Renal cortex interstitium (tissue), 11 donors: ENCODE data around the gene HTRA3. TPM values are rescaled to one million over a fixed set of nuclear protein-coding genes. Genes with fewer than 3 reads are reported as not detected.

Experiments
- DNase-seq, 11 donors: peaks; one replicate each; pipeline ENCODE4 v3.0.0-alpha.2; 2013; ENCODE audit warnings: low read depth in 9 of 11, low spot score in 4 of 11; ENCODE audit errors: extremely low read depth in 1 of 11
- polyA plus RNA-seq, 3 donors: library from polyadenylated mRNA; unstranded; fragments of 120-200 nt; gene quantifications; one replicate each; pipeline ENCODE4 v1.2.1, GENCODE V29; 2013; ENCODE audit not compliant: insufficient read length in 3 of 3

The HTRA3 gene
- polyA plus RNA-seq, 3 donors, result 7.0 to 13.1 (median 9.3) TPM

- DNase-seq, result no peak
Observed at GRCh38 chr4:8230891-8231290, 38.7 kb upstream of the HTRA3 start.

GRCh38 chr4:8231551-8232049 lies 38.0 kb upstream of the HTRA3 start:
- no peak for DNase-seq

GRCh38 chr4:8232748-8233147 lies 36.8 kb upstream of the HTRA3 start:
- no peak for DNase-seq

- DNase-seq, result no peak
Observed at GRCh38 chr4:8233672-8234484, 35.7 kb upstream of the HTRA3 start.

GRCh38 chr4:8234715-8235114 lies 34.8 kb upstream of the HTRA3 start:
- DNase-seq, result no peak

- DNase-seq, result no peak
Observed at GRCh38 chr4:8235224-8235623, 34.3 kb upstream of the HTRA3 start.

- no peak for DNase-seq
Observed at GRCh38 chr4:8235686-8236085, 33.9 kb upstream of the HTRA3 start.

- no peak for DNase-seq
Observed at GRCh38 chr4:8236106-8236919, 33.2 kb upstream of the HTRA3 start.

GRCh38 chr4:8236920-8237195 lies 32.7 kb upstream of the HTRA3 start:
- DNase-seq, result no peak

GRCh38 chr4:8237256-8237989 lies 32.1 kb upstream of the HTRA3 start:
- DNase-seq, result no peak

- no peak for DNase-seq
Observed at GRCh38 chr4:8238036-8238511, 31.5 kb upstream of the HTRA3 start.

GRCh38 chr4:8238515-8239053 lies 31.0 kb upstream of the HTRA3 start:
- DNase-seq, result no peak

GRCh38 chr4:8239226-8239625 lies 30.3 kb upstream of the HTRA3 start:
- no peak for DNase-seq

GRCh38 chr4:8239661-8240060 lies 29.9 kb upstream of the HTRA3 start:
- no peak for DNase-seq

- no peak for DNase-seq
Observed at GRCh38 chr4:8240211-8241041, 29.1 kb upstream of the HTRA3 start.

GRCh38 chr4:8241211-8241779 lies 28.3 kb upstream of the HTRA3 start:
- no peak for DNase-seq

- DNase-seq, result peak; percentile 76 to 94 (median 89)
Observed at GRCh38 chr4:8241895-8242696, 27.5 kb upstream of the HTRA3 start.
